ENCODE results near the gene BACE1. TPM values are rescaled to one million over a fixed set of nuclear protein-coding genes. Genes with fewer than 3 reads are reported as not detected.

BACE1 gene
- total and polyA plus RNA-seq, 2 of the 13 experiments (the other 11 are each of a cell fraction or from before 2014, with no cell fraction given), result 7.5 to 17.9 TPM

- no peak for TF ChIP-seq U2AF2 (IDR thresholded peaks at IDR 0.05; ENCODE audit: low read depth, low read length)
- no peak for TF ChIP-seq ZNF674 (CRISPR knock-in tag; IDR thresholded peaks at IDR 0.05; ENCODE audit: low read depth)
- no peak for TF ChIP-seq ZNF572 (CRISPR knock-in tag; IDR thresholded peaks at IDR 0.05)
- TF ChIP-seq DPF2 (CRISPR knock-in tag; IDR thresholded peaks at IDR 0.05; ENCODE audit: borderline replicate concordance, low read depth), result no peak
- no peak for TF ChIP-seq AKNA (CRISPR knock-in tag; IDR thresholded peaks at IDR 0.05; ENCODE audit: borderline replicate concordance)
- TF ChIP-seq THAP9 (CRISPR knock-in tag; IDR thresholded peaks at IDR 0.05; ENCODE audit: borderline replicate concordance), result no peak
- TF ChIP-seq MTA3 (CRISPR knock-in tag; IDR thresholded peaks at IDR 0.05), result no peak
- TF ChIP-seq ZNF780A (CRISPR knock-in tag; IDR thresholded peaks at IDR 0.05), result no peak
- no peak for TF ChIP-seq NR2C2 (CRISPR knock-in tag; IDR thresholded peaks at IDR 0.05; ENCODE audit: borderline replicate concordance)
- no peak for TF ChIP-seq IKZF5 (CRISPR knock-in tag; IDR thresholded peaks at IDR 0.05)
- TF ChIP-seq ZNF414 (CRISPR knock-in tag; IDR thresholded peaks at IDR 0.05), result 0 out of 2 replicates have a peak, but pooled peaks have one; percentile 14
- TF ChIP-seq GRHL1 (CRISPR knock-in tag; conservative IDR thresholded peaks at IDR 0.05), result no peak
- no peak for TF ChIP-seq ZNF564 (CRISPR knock-in tag; IDR thresholded peaks at IDR 0.05)
- TF ChIP-seq ZFP62 (CRISPR knock-in tag; IDR thresholded peaks at IDR 0.05), result no peak
- TF ChIP-seq BHLHE40 (IDR thresholded peaks at IDR 0.05; ENCODE audit: low read length), result no peak
- no peak for TF ChIP-seq ZNF367 (CRISPR knock-in tag; IDR thresholded peaks at IDR 0.05; ENCODE audit: borderline replicate concordance)
- TF ChIP-seq HHEX (CRISPR knock-in tag; IDR thresholded peaks at IDR 0.05), result no peak
These were observed 515 bp downstream of the BACE1 start (continued) for GRCh38 chr11:117315285-117316196.
